H9 (cell line): ENCODE data around the gene CNOT10. TPM values are rescaled to one million over a fixed set of nuclear protein-coding genes. Genes with fewer than 3 reads are reported as not detected.
A peak's percentile ranks its signal among the peaks of the same experiment; 100 is the strongest.

Experiments
- DNase-seq: peaks from one replicate; pipeline ENCODE4 v3.0.0-alpha.2; 2017
- H2AFZ ChIP-seq: one replicate; pipeline ENCODE4 v1.6.1; 2013; ENCODE audit warnings: mild to moderate bottlenecking, low read length, control low read depth, moderate library complexity
- H2AK5ac ChIP-seq: 2 replicates; pipeline ENCODE4 v1.6.1; 2013; ENCODE audit warnings: low read length, control low read depth, mixed read lengths; ENCODE audit not compliant: insufficient read length
- H2BK120ac ChIP-seq: one replicate; pipeline ENCODE4 v1.6.1; 2013; ENCODE audit warnings: low read depth, mild to moderate bottlenecking, low read length, control low read depth, inconsistent platforms; ENCODE audit not compliant: poor library complexity, severe bottlenecking
- H2BK12ac ChIP-seq: 2 replicates; pipeline ENCODE4 v1.6.1; 2013; ENCODE audit warnings: low read length, control low read depth, mixed read lengths, low read depth; ENCODE audit not compliant: insufficient read length
- H2BK15ac ChIP-seq: 2 replicates; pipeline ENCODE4 v1.6.1; 2013; ENCODE audit warnings: low read depth, low read length, control low read depth
- H2BK20ac ChIP-seq: one replicate; pipeline ENCODE4 v1.6.1; 2013; ENCODE audit warnings: low read depth, mild to moderate bottlenecking, low read length, control low read depth, inconsistent platforms; ENCODE audit not compliant: poor library complexity, severe bottlenecking
- H2BK5ac ChIP-seq: 2 replicates; pipeline ENCODE4 v1.6.1; 2013; ENCODE audit warnings: low read length, control low read depth, mixed read lengths; ENCODE audit not compliant: insufficient read length
- H3K14ac ChIP-seq: 2 replicates; pipeline ENCODE4 v1.6.1; 2013; ENCODE audit warnings: low read length, control low read depth; ENCODE audit not compliant: insufficient read depth
- H3K18ac ChIP-seq: 2 replicates; pipeline ENCODE4 v1.6.1; 2013; ENCODE audit warnings: low read depth, mild to moderate bottlenecking, mixed read lengths, low read length, control low read depth; ENCODE audit not compliant: insufficient read length
- H3K23ac ChIP-seq: 2 replicates; pipeline ENCODE4 v1.6.1; 2013; ENCODE audit warnings: low read length, control low read depth, mixed read lengths, low read depth; ENCODE audit not compliant: insufficient read length
- H3K23me2 ChIP-seq: 2 replicates; pipeline ENCODE4 v1.6.1; 2013; ENCODE audit warnings: low read depth, mild to moderate bottlenecking, mixed read lengths, low read length, control low read depth; ENCODE audit not compliant: insufficient read length, poor library complexity, severe bottlenecking
- H3K27ac ChIP-seq: 2 replicates; pipeline ENCODE4 v1.5.1; 2013; ENCODE audit warnings: low read length, control low read depth, mixed read lengths, low read depth; ENCODE audit not compliant: insufficient read length
- H3K27me3 ChIP-seq: 2 replicates; pipeline ENCODE4 v1.6.1; 2013; ENCODE audit warnings: low read length, control low read depth, inconsistent platforms; ENCODE audit not compliant: insufficient read depth
- H3K4ac ChIP-seq: 2 replicates; pipeline ENCODE4 v1.6.1; 2013; ENCODE audit warnings: low read depth, mild to moderate bottlenecking, control low read depth, inconsistent platforms, low read length, moderate library complexity
- H3K4me1 ChIP-seq: 2 replicates; pipeline ENCODE4 v1.6.1; 2013; ENCODE audit warnings: low read length, control low read depth, inconsistent platforms; ENCODE audit not compliant: insufficient read depth
- H3K4me2 ChIP-seq: 2 replicates; pipeline ENCODE4 v1.6.1; 2013; ENCODE audit warnings: low read length, control low read depth, mixed read lengths; ENCODE audit not compliant: insufficient read length, insufficient read depth
- H3K56ac ChIP-seq: 2 replicates; pipeline ENCODE4 v1.6.1; 2013; ENCODE audit warnings: low read depth, mild to moderate bottlenecking, mixed read lengths, low read length, control low read depth; ENCODE audit not compliant: insufficient read length
- H3K79me1 ChIP-seq: 2 replicates; pipeline ENCODE4 v1.6.1; 2013; ENCODE audit warnings: low read depth, mild to moderate bottlenecking, moderate library complexity, low read length, control low read depth, inconsistent platforms; ENCODE audit not compliant: insufficient read depth, poor library complexity, severe bottlenecking
- H3K79me2 ChIP-seq: 2 replicates; pipeline ENCODE4 v1.6.1; 2013; ENCODE audit warnings: low read length, control low read depth, inconsistent platforms; ENCODE audit not compliant: insufficient read depth
- H3K9ac ChIP-seq: 2 replicates; pipeline ENCODE4 v1.6.1; 2013; ENCODE audit warnings: low read length, control low read depth, mixed read lengths; ENCODE audit not compliant: insufficient read length; ENCODE audit errors: extremely low read depth
- H3K9me3 ChIP-seq: one replicate; pipeline ENCODE4 v1.6.1; 2013; ENCODE audit warnings: low read depth, low read length, inconsistent platforms; ENCODE audit not compliant: control insufficient read depth
- H3T11ph ChIP-seq: one replicate; pipeline ENCODE4 v1.6.1; 2013; ENCODE audit warnings: mild to moderate bottlenecking, low read length, control low read depth, inconsistent platforms
- H4K20me1 ChIP-seq: one replicate; pipeline ENCODE4 v1.6.1; 2013; ENCODE audit not compliant: control insufficient read depth, insufficient read length, insufficient read depth
- H4K5ac ChIP-seq: 2 replicates; pipeline ENCODE4 v1.6.1; 2013; ENCODE audit warnings: low read depth, mild to moderate bottlenecking, mixed read lengths, low read length, control low read depth; ENCODE audit not compliant: insufficient read length
- H4K8ac ChIP-seq: replicated peaks from 2 replicates; pipeline ENCODE4 v1.6.1; 2013; ENCODE audit warnings: low read length, control low read depth, mixed read lengths, low read depth; ENCODE audit not compliant: insufficient read length
- H4K91ac ChIP-seq: 2 replicates; pipeline ENCODE4 v1.6.1; 2013; ENCODE audit warnings: low read depth, mild to moderate bottlenecking, moderate library complexity, mixed read lengths, low read length, control low read depth; ENCODE audit not compliant: insufficient read length
- H3K27ac Mint-ChIP-seq, 3 experiments: 2 replicates in 2 of 3; 3 replicates in 1 of 3; pipeline ENCODE4 v1.8.0; 2020 to 2021; ENCODE audit warnings: mixed read lengths in 3 of 3, mild to moderate bottlenecking in 1 of 3, moderate library complexity in 1 of 3
- H3K27me3 Mint-ChIP-seq: 2 replicates; pipeline ENCODE4 v1.8.0; 2021; ENCODE audit warnings: low read depth, mild to moderate bottlenecking, moderate library complexity, mixed read lengths
- H3K36me3 Mint-ChIP-seq, 3 experiments: 2 replicates in 2 of 3; 3 replicates in 1 of 3; pipeline ENCODE4 v1.8.0; 2020 to 2021; ENCODE audit warnings: low read depth in 3 of 3, mixed read lengths in 3 of 3; ENCODE audit not compliant: insufficient read depth in 1 of 3
- H3K4me1 Mint-ChIP-seq, 2 experiments: 2 replicates each; pipeline ENCODE4 v1.8.0; 2020; ENCODE audit warnings: mixed read lengths in 2 of 2
- H3K4me3 Mint-ChIP-seq, 2 experiments: 2 replicates in 1 of 2; 3 replicates in 1 of 2; pipeline ENCODE4 v1.8.0; 2020 to 2021; ENCODE audit warnings: mild to moderate bottlenecking in 2 of 2, mixed read lengths in 2 of 2, moderate library complexity in 1 of 2
- H3K9me3 Mint-ChIP-seq, 2 experiments: 2 replicates in 1 of 2; 3 replicates in 1 of 2; pipeline ENCODE4 v1.8.0; 2020; ENCODE audit warnings: mild to moderate bottlenecking in 2 of 2, mixed read lengths in 2 of 2, moderate library complexity in 1 of 2
- WGBS: extraction: QIAGEN DNeasy Blood & Tissue Kit; methylation state at CpG from one replicate; pipeline ENCODE4 v1.1.7; 2013; ENCODE audit warnings: missing lambda C conversion rate, low lambda C conversion rate, mixed read lengths; ENCODE audit not compliant: insufficient read length; ENCODE audit errors: extremely low coverage; 5-methylcytosine and 5-hydroxymethylcytosine counted together
- total RNA-seq: library from RNA; stranded (reverse); gene quantifications from 2 replicates; pipeline ENCODE4 v1.2.1, GENCODE V29; 2021
- TF ChIP-seq, protein P1 (sequence below): fragments of 200-600 bp; sonication (generic); conservative IDR thresholded peaks from 3 replicates; pipeline ENCODE4 v1.8.0; 2021; ENCODE audit warnings: antibody characterized with exemption, mild to moderate bottlenecking

Gene CNOT10
- total RNA-seq, 1 experiment from 2014 or later: 55.4 TPM

DNA sequence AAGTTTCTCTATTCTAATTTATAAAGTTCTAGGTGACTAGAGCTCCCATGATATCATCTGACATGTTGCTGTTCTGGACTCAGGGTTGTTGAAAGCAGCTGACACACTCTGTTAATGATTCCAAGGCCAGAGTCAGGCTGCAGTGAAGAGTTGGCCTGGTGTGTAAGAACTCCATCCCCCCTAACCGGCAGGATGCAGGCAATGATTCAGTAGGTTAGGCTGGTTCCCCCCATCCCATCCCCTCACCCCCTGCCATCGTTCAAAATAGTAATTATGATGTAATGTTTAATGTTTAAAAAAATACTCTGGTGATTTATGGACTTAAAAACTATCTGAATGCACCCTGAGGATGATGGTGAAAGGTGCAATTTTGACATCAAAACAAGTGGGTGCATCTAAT is 128.2 kb downstream of the CNOT10 start:
- Histone ChIP-seq H4K91ac (no peak overlapping the region), H2BK20ac (no peak overlapping the region), H3K4me2 (peak overlapping the region; percentile 18), H3K23me2 (peaks cover 8% of the 10 kb centered on the region), H3K27me3 (no peaks in the 10 kb centered on the region), H2AK5ac (no peak overlapping the region), H2BK120ac (no peak overlapping the region), H3K4ac (no peak overlapping the region), H3K9me3 (no peaks in the 10 kb centered on the region), H4K5ac (no peak overlapping the region), H3K56ac (no peak overlapping the region), H3K4me1 (peaks cover 9% of the 10 kb centered on the region; the same call in 1 of the 2 replicates), H3K79me1 (no peaks in the 10 kb centered on the region), H3K9ac (no peak overlapping the region), H3K18ac (peak overlapping the region; percentile 40), H3K14ac (no peak overlapping the region), H3K27ac (no peak overlapping the region), H2BK12ac (no peak overlapping the region), H4K8ac (peak overlapping the region; percentile 39), H3K79me2 (peaks cover 20% of the 10 kb centered on the region; the same call in 1 of the 2 replicates), H4K20me1 (no peaks in the 10 kb centered on the region), H3T11ph (no peak overlapping the region), H2AFZ (no peak overlapping the region), H3K23ac (peak overlapping the region; percentile 92), H2BK5ac (no peak overlapping the region), H2BK15ac (no peak overlapping the region)
- H3K4me1 Mint-ChIP-seq: peaks cover 32 to 34% of the 10 kb centered on the region in 2 experiments
- peak overlapping the region in 1 of 2 experiments; percentile 55; a peak in 2 of 5 replicates for H3K4me3 Mint-ChIP-seq
- TF ChIP-seq, protein P1, sequence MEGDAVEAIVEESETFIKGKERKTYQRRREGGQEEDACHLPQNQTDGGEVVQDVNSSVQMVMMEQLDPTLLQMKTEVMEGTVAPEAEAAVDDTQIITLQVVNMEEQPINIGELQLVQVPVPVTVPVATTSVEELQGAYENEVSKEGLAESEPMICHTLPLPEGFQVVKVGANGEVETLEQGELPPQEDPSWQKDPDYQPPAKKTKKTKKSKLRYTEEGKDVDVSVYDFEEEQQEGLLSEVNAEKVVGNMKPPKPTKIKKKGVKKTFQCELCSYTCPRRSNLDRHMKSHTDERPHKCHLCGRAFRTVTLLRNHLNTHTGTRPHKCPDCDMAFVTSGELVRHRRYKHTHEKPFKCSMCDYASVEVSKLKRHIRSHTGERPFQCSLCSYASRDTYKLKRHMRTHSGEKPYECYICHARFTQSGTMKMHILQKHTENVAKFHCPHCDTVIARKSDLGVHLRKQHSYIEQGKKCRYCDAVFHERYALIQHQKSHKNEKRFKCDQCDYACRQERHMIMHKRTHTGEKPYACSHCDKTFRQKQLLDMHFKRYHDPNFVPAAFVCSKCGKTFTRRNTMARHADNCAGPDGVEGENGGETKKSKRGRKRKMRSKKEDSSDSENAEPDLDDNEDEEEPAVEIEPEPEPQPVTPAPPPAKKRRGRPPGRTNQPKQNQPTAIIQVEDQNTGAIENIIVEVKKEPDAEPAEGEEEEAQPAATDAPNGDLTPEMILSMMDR: no peak
- peak overlapping the region in 1 of 3 experiments; percentile 18; a peak in 1 of 7 replicates for H3K27ac Mint-ChIP-seq
- H3K27me3 Mint-ChIP-seq: peaks cover 3% of the 10 kb centered on the region; the same call in 1 of the 2 replicates
- peaks cover 10 to 13% (median 10%) of the 10 kb centered on the region in 3 experiments for H3K36me3 Mint-ChIP-seq
- no peak for DNase-seq
- peaks cover 2 to 6% of the 10 kb centered on the region in 2 experiments; a peak in 3 of 5 replicates for H3K9me3 Mint-ChIP-seq
- WGBS: no CpG with 5 or more reads among the region's 2 CpGs
